ENCODE data around the gene UNC13B.
A peak's percentile ranks its signal among the peaks of the same experiment; 100 is the strongest.
"Not testable (repeated sequence)": the region's sequence is repeated elsewhere in the genome, so short reads cannot be mapped to it uniquely, and the experiment has no call there.

Gene UNC13B

GRCh38 chr9:35161713-35162604 lies at the start of gene UNC13B:
Gene UNC13B, plus strand, starts transcription at chr9:35162009. Its CDS starts 275 bp downstream, at chr9:35162284.
- no peak for FAIRE-seq

- FAIRE-seq = no peak
These were observed 49.4 kb upstream of the UNC13B start for GRCh38 chr9:35112257-35113020.

GRCh38 chr9:35114113-35114839 lies 47.5 kb upstream of the UNC13B start:
- FAIRE-seq = no peak

- no peak for FAIRE-seq
These were observed 46.8 kb upstream of the UNC13B start for GRCh38 chr9:35114840-35115628.

GRCh38 chr9:35115680-35116538 lies 45.9 kb upstream of the UNC13B start, which contains the start of gene ATOSB:
Gene ATOSB, minus strand, starts transcription at chr9:35115862. Its CDS starts 7,588 bp downstream, at chr9:35108274.
- FAIRE-seq = peak; percentile 93

- no peak for FAIRE-seq
These were observed 45.3 kb upstream of the UNC13B start for GRCh38 chr9:35116539-35116897.

- peak; percentile 91 for FAIRE-seq
These were observed 44.8 kb upstream of the UNC13B start for GRCh38 chr9:35116898-35117551.

- no peak for FAIRE-seq
These were observed 26.9 kb upstream of the UNC13B start for GRCh38 chr9:35134920-35135319.

- no peak for FAIRE-seq
These were observed 25.8 kb upstream of the UNC13B start for GRCh38 chr9:35135988-35136387.

GRCh38 chr9:35136866-35137265 lies 24.9 kb upstream of the UNC13B start:
- FAIRE-seq = no peak

- FAIRE-seq = no peak
These were observed 21.7 kb upstream of the UNC13B start for GRCh38 chr9:35140093-35140492.

GRCh38 chr9:35142037-35142436 lies 19.8 kb upstream of the UNC13B start:
- FAIRE-seq = no peak

GRCh38 chr9:35147941-35148563 lies 13.8 kb upstream of the UNC13B start:
- FAIRE-seq = not testable (repeated sequence)

GRCh38 chr9:35152926-35153325 lies 8.9 kb upstream of the UNC13B start:
- no peak for FAIRE-seq

- no peak for FAIRE-seq
These were observed 5.0 kb upstream of the UNC13B start for GRCh38 chr9:35156781-35157180.

GRCh38 chr9:35157836-35158235 lies 4.0 kb upstream of the UNC13B start:
- FAIRE-seq = not testable (repeated sequence)

GRCh38 chr9:35158501-35159280 lies 3.1 kb upstream of the UNC13B start:
- no peak for FAIRE-seq

- no peak for FAIRE-seq
These were observed 951 bp downstream of the UNC13B start for GRCh38 chr9:35162605-35163315.

- no peak for FAIRE-seq
These were observed 1.6 kb downstream of the UNC13B start for GRCh38 chr9:35163413-35163812.

Data from endometrium (tissue), 2 donors.